Measurements from ENCODE around the gene KIF11. TPM values are rescaled to one million over a fixed set of nuclear protein-coding genes. Genes with fewer than 3 reads are reported as not detected.

The KIF11 gene
- total and polyA plus RNA-seq, 2 of the 13 experiments (the other 11 are each of a cell fraction or from before 2014, with no cell fraction given), result 8.7 to 38.4 TPM

DNA sequence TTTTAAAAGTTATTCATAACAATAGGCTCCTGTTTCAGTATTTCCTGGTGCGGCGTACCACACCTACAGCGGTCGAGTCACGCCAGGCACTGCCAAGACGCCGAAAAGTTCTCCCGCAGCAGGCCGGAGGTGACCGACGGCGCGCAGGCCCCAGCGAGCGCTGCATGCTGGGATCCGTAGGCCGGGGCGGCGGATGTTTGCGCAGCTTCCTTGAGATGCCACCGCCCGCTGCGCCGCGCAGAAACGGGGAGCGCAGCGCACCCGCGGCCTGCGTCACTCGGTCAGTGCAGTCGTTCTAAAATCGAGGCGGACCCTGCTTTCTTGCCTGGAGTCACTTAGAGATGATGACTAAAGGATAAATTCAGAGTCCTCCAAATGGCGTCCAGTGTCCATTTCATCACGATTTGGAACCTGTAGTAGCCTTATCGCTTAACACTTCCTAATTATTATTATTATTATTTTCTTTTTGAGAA lies 1.3 kb upstream of the KIF11 start (continued):
- TF ChIP-seq ZBTB39 (CRISPR knock-in tag; IDR thresholded peaks at IDR 0.05), result no peak
- TF ChIP-seq EP300 (IDR thresholded peaks at IDR 0.05; ENCODE audit: low read depth in 2 of 2, low read length in 2 of 2), result peak in 1 of 2 experiments; percentile 22; a peak in 1 of 4 replicates
- 0 out of 2 replicates have a peak, but pooled peaks have one; percentile 34 for TF ChIP-seq EP300 (CRISPR knock-in tag; IDR thresholded peaks at IDR 0.05; ENCODE audit: borderline replicate concordance)
- TF ChIP-seq KDM5A (IDR thresholded peaks at IDR 0.05; ENCODE audit: borderline replicate concordance, low read length), result no peak
- TF ChIP-seq ZNF619 (CRISPR knock-in tag; IDR thresholded peaks at IDR 0.05), result no peak
- no peak for TF ChIP-seq ZSCAN30 (CRISPR knock-in tag; IDR thresholded peaks at IDR 0.05)
- TF ChIP-seq, protein P1, sequence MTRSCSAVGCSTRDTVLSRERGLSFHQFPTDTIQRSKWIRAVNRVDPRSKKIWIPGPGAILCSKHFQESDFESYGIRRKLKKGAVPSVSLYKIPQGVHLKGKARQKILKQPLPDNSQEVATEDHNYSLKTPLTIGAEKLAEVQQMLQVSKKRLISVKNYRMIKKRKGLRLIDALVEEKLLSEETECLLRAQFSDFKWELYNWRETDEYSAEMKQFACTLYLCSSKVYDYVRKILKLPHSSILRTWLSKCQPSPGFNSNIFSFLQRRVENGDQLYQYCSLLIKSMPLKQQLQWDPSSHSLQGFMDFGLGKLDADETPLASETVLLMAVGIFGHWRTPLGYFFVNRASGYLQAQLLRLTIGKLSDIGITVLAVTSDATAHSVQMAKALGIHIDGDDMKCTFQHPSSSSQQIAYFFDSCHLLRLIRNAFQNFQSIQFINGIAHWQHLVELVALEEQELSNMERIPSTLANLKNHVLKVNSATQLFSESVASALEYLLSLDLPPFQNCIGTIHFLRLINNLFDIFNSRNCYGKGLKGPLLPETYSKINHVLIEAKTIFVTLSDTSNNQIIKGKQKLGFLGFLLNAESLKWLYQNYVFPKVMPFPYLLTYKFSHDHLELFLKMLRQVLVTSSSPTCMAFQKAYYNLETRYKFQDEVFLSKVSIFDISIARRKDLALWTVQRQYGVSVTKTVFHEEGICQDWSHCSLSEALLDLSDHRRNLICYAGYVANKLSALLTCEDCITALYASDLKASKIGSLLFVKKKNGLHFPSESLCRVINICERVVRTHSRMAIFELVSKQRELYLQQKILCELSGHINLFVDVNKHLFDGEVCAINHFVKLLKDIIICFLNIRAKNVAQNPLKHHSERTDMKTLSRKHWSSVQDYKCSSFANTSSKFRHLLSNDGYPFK (CRISPR knock-in tag; IDR thresholded peaks at IDR 0.05; ENCODE audit: borderline replicate concordance), result no peak
- peak; percentile 97 for TF ChIP-seq THAP11 (CRISPR knock-in tag; IDR thresholded peaks at IDR 0.05)
- no peak for TF ChIP-seq ZNF296 (CRISPR knock-in tag; conservative IDR thresholded peaks at IDR 0.05)
- TF ChIP-seq RFX1 (IDR thresholded peaks at IDR 0.05), result no peak
- TF ChIP-seq PPARG (CRISPR knock-in tag; conservative IDR thresholded peaks at IDR 0.05), result peak; percentile 62
- no peak for TF ChIP-seq PHB2 (IDR thresholded peaks at IDR 0.05; ENCODE audit: partially characterized antibody)
- TF ChIP-seq ETV5 (CRISPR knock-in tag; IDR thresholded peaks at IDR 0.05; ENCODE audit: borderline replicate concordance), result peak; percentile 88
- peak; percentile 89 for TF ChIP-seq RBFOX2 (IDR thresholded peaks at IDR 0.05; ENCODE audit: low read depth, low read length)
- TF ChIP-seq CREBL2 (CRISPR knock-in tag; IDR thresholded peaks at IDR 0.05; ENCODE audit: borderline replicate concordance), result no peak; the same call in 1 of the 2 replicates
- 0 out of 2 replicates have a peak, but pooled peaks have one; percentile 67 for TF ChIP-seq ZNF44 (CRISPR knock-in tag; IDR thresholded peaks at IDR 0.05)
- no peak; the same call in 1 of the 2 replicates for TF ChIP-seq KDM5B (CRISPR knock-in tag; IDR thresholded peaks at IDR 0.05; ENCODE audit: borderline replicate concordance)
- TF ChIP-seq RAD51 (IDR thresholded peaks at IDR 0.05; ENCODE audit: borderline replicate concordance), result no peak
- TF ChIP-seq ZNF724P (CRISPR knock-in tag; IDR thresholded peaks at IDR 0.05; ENCODE audit: borderline replicate concordance), result no peak
- TF ChIP-seq, protein P2, sequence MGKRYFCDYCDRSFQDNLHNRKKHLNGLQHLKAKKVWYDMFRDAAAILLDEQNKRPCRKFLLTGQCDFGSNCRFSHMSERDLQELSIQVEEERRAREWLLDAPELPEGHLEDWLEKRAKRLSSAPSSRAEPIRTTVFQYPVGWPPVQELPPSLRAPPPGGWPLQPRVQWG (CRISPR knock-in tag; IDR thresholded peaks at IDR 0.05; ENCODE audit: borderline replicate concordance, low read depth), result no peak
- TF ChIP-seq HNRNPK (IDR thresholded peaks at IDR 0.05; ENCODE audit: low read depth, low read length, poor library complexity, severe bottlenecking), result no peak
- TF ChIP-seq MLX (CRISPR knock-in tag; IDR thresholded peaks at IDR 0.05), result peak; percentile 52; the same call in 1 of the 2 replicates
- TF ChIP-seq RNF2 (conservative IDR thresholded peaks at IDR 0.05; ENCODE audit: low read depth), result no peak
- no peak for TF ChIP-seq FOXK2 (IDR thresholded peaks at IDR 0.05)

Measured in HepG2 (cell line).